Measurements from ENCODE around the gene AKAP17A.

AKAP17A gene

DNA sequence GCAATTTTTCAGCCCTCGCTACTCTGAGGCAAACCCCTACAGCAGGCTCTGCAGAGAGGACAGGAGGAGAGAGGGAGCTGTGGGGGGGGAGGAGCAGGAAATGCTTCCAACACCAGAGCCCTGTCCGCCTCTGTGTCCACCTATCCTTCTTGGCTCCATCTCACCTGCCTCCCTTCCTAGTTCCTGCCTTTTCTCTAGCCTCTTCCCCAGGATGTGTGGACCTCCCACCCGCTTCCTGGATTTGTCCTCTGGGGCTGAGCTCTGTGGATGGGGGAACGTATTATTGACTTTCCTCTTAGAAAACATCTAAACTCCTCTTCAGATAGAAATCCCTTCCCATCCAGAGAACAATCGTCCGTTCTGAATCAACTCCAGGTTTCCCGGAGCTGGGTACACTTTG, 37.8 kb downstream of the AKAP17A start:
- Histone ChIP-seq H3K36me3 (peaks cover 49% of the 10 kb centered on the region), H3K27ac (no peak overlapping the region), H3K9me3 (ENCODE audit: severe bottlenecking) (no peaks in the 10 kb centered on the region), H3K4me3 (ENCODE audit: low read depth, low read length) (no peak overlapping the region), H3K27me3 (ENCODE audit: insufficient read depth, low read depth, severe bottlenecking) (no peaks in the 10 kb centered on the region)
- no peak for DNase-seq
- TF ChIP-seq, protein P1, sequence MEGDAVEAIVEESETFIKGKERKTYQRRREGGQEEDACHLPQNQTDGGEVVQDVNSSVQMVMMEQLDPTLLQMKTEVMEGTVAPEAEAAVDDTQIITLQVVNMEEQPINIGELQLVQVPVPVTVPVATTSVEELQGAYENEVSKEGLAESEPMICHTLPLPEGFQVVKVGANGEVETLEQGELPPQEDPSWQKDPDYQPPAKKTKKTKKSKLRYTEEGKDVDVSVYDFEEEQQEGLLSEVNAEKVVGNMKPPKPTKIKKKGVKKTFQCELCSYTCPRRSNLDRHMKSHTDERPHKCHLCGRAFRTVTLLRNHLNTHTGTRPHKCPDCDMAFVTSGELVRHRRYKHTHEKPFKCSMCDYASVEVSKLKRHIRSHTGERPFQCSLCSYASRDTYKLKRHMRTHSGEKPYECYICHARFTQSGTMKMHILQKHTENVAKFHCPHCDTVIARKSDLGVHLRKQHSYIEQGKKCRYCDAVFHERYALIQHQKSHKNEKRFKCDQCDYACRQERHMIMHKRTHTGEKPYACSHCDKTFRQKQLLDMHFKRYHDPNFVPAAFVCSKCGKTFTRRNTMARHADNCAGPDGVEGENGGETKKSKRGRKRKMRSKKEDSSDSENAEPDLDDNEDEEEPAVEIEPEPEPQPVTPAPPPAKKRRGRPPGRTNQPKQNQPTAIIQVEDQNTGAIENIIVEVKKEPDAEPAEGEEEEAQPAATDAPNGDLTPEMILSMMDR (IDR thresholded peaks at IDR 0.05; ENCODE audit: low read depth, low read length), result no peak

DNA sequence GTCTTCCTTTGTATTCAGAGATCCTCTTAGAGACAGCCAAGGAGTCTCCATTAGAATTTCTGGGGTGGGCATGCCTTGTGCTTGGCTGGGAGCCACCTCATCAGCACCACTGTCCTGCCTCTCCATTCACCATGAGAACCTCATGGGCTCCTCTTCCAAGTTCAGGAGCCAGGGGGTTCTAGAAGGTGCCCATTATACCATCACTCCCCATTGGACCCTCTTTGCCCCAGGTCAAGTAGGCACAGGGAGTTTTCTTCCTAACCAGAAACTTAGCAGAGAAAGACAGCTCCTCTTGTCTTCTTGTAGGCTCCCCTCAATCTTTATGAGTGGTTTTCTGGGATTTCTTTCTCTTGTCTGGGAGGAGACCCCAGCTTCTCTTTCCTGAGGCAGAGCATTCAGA, 54.6 kb downstream of the AKAP17A start:
- DNase-seq, result no peak
- TF ChIP-seq, protein P1 (IDR thresholded peaks at IDR 0.05; ENCODE audit: low read depth, low read length), result no peak
- peaks cover 23% of the 10 kb centered on the region for H3K36me3 ChIP-seq

DNA sequence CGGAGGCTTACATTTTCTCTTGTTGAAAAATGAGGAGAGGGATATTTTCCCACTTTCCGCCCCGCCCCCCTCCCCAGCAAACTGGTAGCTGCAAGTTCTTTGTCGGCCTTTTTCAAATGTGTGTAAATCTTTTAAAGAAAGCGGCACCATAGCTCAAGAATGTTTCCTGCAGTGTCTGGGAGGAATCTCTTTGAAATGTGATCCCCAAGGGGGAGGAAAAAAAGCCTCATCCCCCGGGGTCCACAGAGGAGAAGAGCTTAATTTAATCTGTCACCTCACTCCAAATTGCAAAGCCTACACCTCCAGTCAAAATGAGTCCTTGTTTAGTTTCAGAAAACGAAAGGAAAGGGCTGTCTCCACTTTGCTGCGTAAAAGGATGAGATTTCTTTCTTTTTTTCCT, 58.2 kb downstream of the AKAP17A start:
- peak; percentile 22 for DNase-seq
- Histone ChIP-seq H3K36me3 (peaks cover 10% of the 10 kb centered on the region), H3K27ac (no peak overlapping the region), H3K4me3 (ENCODE audit: low read depth, low read length) (no peak overlapping the region), H3K9me3 (ENCODE audit: severe bottlenecking) (peaks cover 16% of the 10 kb centered on the region), H3K27me3 (ENCODE audit: insufficient read depth, low read depth, severe bottlenecking) (no peaks in the 10 kb centered on the region)
- TF ChIP-seq, protein P1 (IDR thresholded peaks at IDR 0.05; ENCODE audit: low read depth, low read length), result no peak

More for the DNA sequence above, 54.6 kb downstream of the AKAP17A start:
- Histone ChIP-seq H3K27ac (no peak overlapping the region), H3K4me3 (ENCODE audit: low read depth, low read length) (no peak overlapping the region), H3K9me3 (ENCODE audit: severe bottlenecking) (peaks cover 16% of the 10 kb centered on the region), H3K27me3 (ENCODE audit: insufficient read depth, low read depth, severe bottlenecking) (no peaks in the 10 kb centered on the region)

Measured in WERI-Rb-1 (cell line).